Measurements from ENCODE around the gene SUN5. TPM values are rescaled to one million over a fixed set of nuclear protein-coding genes. Genes with fewer than 3 reads are reported as not detected.

SUN5 gene
- total RNA-seq, 1 experiment from 2014 or later: not detected

DNA sequence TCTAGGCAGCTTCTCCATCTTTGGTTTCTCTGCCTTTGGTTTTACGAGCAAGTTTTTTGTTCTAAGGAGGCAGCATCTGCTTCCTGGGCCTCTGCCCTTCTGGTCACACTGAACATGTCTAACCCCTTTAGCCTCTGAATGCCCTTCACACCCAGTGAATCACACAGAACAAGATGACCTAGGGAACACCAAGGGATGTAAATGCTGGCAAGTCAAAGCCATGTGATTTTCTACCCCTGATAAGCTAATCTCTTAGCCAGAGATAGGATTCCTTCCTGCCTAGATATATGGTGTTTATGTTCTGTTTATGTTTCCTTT, 20.0 kb upstream of the SUN5 start:
- ChIA-PET POLR2A (no interaction called here), CTCF (interaction anchor here (0.5 to 0.7 kb wide), 2 partner anchors 72 to 1391 kb away, joined by 3 read pairs; no protein-coding TSS in a partner anchor)
- no peak for ATAC-seq
- no peaks in the 10 kb centered on the region for H3K4me1 Mint-ChIP-seq
- H3K9me3 Mint-ChIP-seq: no peaks in the 10 kb centered on the region
- no peak overlapping the region for H3K27ac Mint-ChIP-seq
- no peak for DNase-seq (ENCODE audit: low spot score)
- no peak for TF ChIP-seq RORB (CRISPR knock-in tag; IDR thresholded peaks at IDR 0.05)
- H3K27me3 Mint-ChIP-seq (ENCODE audit: low read depth): no peaks in the 10 kb centered on the region
- no peaks in the 10 kb centered on the region for H3K36me3 Mint-ChIP-seq
- H3K4me3 Mint-ChIP-seq: no peak overlapping the region

DNA sequence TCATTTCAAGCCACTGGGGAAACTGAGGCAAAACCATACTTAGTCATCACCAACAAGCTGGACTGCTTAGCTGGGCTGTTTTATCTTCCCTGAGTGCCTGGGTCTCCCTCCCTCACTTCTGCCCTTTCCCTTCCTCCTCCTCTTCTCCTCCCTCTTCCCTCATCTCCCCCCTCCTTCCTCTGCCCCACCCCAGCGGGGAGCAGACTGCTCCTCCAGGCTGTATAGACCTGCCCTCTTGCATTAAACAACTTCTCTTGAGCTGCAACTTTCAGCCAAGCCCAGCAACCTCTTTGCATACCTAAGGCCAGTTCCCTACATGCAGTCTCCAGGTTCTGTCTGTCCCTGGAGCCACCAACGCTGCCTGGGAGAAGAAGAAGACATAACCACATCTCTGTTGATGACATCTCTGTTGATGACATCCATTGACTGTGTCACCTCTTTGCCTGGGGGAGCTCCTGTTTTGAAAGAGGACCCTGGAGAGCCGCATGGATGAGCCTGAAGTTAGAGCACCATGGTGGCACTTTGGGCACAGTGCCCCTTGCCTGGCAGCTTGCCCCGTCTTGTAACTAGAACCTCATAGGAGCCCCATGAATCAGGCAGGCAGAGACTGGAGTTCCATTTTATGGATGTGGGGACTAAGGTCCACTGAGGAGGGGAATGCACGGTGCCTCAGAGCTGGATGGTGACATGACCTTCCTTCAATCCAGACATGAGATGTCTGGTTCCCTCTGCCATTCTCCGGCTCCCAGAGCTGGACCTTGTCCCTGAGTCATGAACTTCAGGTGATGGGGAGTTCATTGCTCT, 19.4 kb upstream of the SUN5 start:
- no peak for ATAC-seq
- Mint-ChIP-seq H3K36me3 (no peaks in the 10 kb centered on the region), H3K9me3 (no peaks in the 10 kb centered on the region), H3K27ac (no peak overlapping the region), H3K4me1 (no peaks in the 10 kb centered on the region), H3K4me3 (no peak overlapping the region), H3K27me3 (ENCODE audit: low read depth) (no peaks in the 10 kb centered on the region)
- no peak for DNase-seq (ENCODE audit: low spot score)
- TF ChIP-seq, protein P1, sequence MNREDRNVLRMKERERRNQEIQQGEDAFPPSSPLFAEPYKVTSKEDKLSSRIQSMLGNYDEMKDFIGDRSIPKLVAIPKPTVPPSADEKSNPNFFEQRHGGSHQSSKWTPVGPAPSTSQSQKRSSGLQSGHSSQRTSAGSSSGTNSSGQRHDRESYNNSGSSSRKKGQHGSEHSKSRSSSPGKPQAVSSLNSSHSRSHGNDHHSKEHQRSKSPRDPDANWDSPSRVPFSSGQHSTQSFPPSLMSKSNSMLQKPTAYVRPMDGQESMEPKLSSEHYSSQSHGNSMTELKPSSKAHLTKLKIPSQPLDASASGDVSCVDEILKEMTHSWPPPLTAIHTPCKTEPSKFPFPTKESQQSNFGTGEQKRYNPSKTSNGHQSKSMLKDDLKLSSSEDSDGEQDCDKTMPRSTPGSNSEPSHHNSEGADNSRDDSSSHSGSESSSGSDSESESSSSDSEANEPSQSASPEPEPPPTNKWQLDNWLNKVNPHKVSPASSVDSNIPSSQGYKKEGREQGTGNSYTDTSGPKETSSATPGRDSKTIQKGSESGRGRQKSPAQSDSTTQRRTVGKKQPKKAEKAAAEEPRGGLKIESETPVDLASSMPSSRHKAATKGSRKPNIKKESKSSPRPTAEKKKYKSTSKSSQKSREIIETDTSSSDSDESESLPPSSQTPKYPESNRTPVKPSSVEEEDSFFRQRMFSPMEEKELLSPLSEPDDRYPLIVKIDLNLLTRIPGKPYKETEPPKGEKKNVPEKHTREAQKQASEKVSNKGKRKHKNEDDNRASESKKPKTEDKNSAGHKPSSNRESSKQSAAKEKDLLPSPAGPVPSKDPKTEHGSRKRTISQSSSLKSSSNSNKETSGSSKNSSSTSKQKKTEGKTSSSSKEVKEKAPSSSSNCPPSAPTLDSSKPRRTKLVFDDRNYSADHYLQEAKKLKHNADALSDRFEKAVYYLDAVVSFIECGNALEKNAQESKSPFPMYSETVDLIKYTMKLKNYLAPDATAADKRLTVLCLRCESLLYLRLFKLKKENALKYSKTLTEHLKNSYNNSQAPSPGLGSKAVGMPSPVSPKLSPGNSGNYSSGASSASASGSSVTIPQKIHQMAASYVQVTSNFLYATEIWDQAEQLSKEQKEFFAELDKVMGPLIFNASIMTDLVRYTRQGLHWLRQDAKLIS (CRISPR knock-in tag; IDR thresholded peaks at IDR 0.05; ENCODE audit: borderline replicate concordance): no peak
- TF ChIP-seq, protein P2, sequence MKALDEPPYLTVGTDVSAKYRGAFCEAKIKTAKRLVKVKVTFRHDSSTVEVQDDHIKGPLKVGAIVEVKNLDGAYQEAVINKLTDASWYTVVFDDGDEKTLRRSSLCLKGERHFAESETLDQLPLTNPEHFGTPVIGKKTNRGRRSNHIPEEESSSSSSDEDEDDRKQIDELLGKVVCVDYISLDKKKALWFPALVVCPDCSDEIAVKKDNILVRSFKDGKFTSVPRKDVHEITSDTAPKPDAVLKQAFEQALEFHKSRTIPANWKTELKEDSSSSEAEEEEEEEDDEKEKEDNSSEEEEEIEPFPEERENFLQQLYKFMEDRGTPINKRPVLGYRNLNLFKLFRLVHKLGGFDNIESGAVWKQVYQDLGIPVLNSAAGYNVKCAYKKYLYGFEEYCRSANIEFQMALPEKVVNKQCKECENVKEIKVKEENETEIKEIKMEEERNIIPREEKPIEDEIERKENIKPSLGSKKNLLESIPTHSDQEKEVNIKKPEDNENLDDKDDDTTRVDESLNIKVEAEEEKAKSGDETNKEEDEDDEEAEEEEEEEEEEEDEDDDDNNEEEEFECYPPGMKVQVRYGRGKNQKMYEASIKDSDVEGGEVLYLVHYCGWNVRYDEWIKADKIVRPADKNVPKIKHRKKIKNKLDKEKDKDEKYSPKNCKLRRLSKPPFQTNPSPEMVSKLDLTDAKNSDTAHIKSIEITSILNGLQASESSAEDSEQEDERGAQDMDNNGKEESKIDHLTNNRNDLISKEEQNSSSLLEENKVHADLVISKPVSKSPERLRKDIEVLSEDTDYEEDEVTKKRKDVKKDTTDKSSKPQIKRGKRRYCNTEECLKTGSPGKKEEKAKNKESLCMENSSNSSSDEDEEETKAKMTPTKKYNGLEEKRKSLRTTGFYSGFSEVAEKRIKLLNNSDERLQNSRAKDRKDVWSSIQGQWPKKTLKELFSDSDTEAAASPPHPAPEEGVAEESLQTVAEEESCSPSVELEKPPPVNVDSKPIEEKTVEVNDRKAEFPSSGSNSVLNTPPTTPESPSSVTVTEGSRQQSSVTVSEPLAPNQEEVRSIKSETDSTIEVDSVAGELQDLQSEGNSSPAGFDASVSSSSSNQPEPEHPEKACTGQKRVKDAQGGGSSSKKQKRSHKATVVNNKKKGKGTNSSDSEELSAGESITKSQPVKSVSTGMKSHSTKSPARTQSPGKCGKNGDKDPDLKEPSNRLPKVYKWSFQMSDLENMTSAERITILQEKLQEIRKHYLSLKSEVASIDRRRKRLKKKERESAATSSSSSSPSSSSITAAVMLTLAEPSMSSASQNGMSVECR (CRISPR knock-in tag; IDR thresholded peaks at IDR 0.05; ENCODE audit: borderline replicate concordance): no peak
- no peak for TF ChIP-seq ZBTB21 (CRISPR knock-in tag; IDR thresholded peaks at IDR 0.05; ENCODE audit: borderline replicate concordance)
- TF ChIP-seq FOXJ3 (CRISPR knock-in tag; IDR thresholded peaks at IDR 0.05; ENCODE audit: borderline replicate concordance): no peak
- TF ChIP-seq, protein P3, sequence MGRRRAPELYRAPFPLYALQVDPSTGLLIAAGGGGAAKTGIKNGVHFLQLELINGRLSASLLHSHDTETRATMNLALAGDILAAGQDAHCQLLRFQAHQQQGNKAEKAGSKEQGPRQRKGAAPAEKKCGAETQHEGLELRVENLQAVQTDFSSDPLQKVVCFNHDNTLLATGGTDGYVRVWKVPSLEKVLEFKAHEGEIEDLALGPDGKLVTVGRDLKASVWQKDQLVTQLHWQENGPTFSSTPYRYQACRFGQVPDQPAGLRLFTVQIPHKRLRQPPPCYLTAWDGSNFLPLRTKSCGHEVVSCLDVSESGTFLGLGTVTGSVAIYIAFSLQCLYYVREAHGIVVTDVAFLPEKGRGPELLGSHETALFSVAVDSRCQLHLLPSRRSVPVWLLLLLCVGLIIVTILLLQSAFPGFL (CRISPR knock-in tag; IDR thresholded peaks at IDR 0.05; ENCODE audit: borderline replicate concordance): no peak
- no peak for TF ChIP-seq IRF2 (CRISPR knock-in tag; IDR thresholded peaks at IDR 0.05; ENCODE audit: borderline replicate concordance, low read depth)
- TF ChIP-seq, protein P4, sequence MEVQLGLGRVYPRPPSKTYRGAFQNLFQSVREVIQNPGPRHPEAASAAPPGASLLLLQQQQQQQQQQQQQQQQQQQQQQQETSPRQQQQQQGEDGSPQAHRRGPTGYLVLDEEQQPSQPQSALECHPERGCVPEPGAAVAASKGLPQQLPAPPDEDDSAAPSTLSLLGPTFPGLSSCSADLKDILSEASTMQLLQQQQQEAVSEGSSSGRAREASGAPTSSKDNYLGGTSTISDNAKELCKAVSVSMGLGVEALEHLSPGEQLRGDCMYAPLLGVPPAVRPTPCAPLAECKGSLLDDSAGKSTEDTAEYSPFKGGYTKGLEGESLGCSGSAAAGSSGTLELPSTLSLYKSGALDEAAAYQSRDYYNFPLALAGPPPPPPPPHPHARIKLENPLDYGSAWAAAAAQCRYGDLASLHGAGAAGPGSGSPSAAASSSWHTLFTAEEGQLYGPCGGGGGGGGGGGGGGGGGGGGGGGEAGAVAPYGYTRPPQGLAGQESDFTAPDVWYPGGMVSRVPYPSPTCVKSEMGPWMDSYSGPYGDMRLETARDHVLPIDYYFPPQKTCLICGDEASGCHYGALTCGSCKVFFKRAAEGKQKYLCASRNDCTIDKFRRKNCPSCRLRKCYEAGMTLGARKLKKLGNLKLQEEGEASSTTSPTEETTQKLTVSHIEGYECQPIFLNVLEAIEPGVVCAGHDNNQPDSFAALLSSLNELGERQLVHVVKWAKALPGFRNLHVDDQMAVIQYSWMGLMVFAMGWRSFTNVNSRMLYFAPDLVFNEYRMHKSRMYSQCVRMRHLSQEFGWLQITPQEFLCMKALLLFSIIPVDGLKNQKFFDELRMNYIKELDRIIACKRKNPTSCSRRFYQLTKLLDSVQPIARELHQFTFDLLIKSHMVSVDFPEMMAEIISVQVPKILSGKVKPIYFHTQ (CRISPR knock-in tag; IDR thresholded peaks at IDR 0.05): no peak
- TF ChIP-seq, protein P5, sequence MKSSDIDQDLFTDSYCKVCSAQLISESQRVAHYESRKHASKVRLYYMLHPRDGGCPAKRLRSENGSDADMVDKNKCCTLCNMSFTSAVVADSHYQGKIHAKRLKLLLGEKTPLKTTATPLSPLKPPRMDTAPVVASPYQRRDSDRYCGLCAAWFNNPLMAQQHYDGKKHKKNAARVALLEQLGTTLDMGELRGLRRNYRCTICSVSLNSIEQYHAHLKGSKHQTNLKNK (CRISPR knock-in tag; IDR thresholded peaks at IDR 0.05): no peak
- TF ChIP-seq, protein P6, sequence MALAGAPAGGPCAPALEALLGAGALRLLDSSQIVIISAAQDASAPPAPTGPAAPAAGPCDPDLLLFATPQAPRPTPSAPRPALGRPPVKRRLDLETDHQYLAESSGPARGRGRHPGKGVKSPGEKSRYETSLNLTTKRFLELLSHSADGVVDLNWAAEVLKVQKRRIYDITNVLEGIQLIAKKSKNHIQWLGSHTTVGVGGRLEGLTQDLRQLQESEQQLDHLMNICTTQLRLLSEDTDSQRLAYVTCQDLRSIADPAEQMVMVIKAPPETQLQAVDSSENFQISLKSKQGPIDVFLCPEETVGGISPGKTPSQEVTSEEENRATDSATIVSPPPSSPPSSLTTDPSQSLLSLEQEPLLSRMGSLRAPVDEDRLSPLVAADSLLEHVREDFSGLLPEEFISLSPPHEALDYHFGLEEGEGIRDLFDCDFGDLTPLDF (CRISPR knock-in tag; IDR thresholded peaks at IDR 0.05): no peak
- POLR2A ChIA-PET: no interaction called here
- CTCF ChIA-PET: interaction anchor here (0.5 to 0.7 kb wide), 2 partner anchors 73 to 1390 kb away, joined by 3 read pairs; no protein-coding TSS in a partner anchor
